GM10266 (cell line): Measurements from ENCODE around the gene RFTN1.
"Not testable (repeated sequence)": the region's sequence is repeated elsewhere in the genome, so short reads cannot be mapped to it uniquely, and the experiment has no call there.

Experiments
- DNase-seq: peaks from one replicate; pipeline ENCODE4 v3.0.0; 2012; ENCODE audit errors: extremely low spot score
- TF ChIP-seq, protein P1 (sequence below): IDR thresholded peaks from 2 replicates; pipeline ENCODE4 v1.5.1; 2012; ENCODE audit warnings: mild to moderate bottlenecking, low read depth; ENCODE audit not compliant: control insufficient read depth, insufficient read depth; ENCODE audit errors: missing control alignments

Gene RFTN1

DNA sequence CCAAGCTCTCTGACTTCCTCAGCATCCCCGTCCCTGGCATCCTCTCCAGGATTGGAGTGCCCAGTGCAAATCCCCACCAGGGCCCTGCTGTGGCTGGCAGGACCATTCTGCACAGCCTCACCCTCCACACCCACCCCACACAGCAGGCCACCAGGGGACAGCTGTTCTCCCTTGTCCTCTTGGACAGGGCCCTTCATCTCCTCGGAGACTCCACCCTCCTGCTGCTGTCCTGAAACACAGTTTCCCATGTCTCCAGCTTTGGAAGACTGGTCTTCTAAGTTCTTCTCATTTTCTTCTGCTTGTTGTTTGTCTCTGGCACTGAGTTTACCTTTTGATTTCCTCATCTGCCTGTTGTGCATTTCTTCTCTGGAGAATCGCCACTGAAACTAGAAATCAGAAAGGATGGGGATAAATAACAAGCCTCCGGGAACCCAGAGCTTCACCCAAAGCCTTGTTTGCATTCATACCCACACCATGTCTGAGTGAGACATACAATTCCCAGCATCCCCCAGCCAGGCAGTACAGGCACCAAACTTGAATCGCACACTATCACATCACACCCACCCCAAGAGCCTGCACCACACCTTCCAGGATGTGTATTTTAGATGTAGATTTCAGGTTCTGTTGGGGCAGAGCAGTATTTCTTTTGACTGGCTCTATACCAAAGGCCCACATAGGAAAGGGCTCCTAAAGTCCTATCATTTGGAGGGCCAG lies 196.5 kb downstream of the RFTN1 start:
- TF ChIP-seq, protein P1, sequence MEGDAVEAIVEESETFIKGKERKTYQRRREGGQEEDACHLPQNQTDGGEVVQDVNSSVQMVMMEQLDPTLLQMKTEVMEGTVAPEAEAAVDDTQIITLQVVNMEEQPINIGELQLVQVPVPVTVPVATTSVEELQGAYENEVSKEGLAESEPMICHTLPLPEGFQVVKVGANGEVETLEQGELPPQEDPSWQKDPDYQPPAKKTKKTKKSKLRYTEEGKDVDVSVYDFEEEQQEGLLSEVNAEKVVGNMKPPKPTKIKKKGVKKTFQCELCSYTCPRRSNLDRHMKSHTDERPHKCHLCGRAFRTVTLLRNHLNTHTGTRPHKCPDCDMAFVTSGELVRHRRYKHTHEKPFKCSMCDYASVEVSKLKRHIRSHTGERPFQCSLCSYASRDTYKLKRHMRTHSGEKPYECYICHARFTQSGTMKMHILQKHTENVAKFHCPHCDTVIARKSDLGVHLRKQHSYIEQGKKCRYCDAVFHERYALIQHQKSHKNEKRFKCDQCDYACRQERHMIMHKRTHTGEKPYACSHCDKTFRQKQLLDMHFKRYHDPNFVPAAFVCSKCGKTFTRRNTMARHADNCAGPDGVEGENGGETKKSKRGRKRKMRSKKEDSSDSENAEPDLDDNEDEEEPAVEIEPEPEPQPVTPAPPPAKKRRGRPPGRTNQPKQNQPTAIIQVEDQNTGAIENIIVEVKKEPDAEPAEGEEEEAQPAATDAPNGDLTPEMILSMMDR = no peak
- no peak for DNase-seq

DNA sequence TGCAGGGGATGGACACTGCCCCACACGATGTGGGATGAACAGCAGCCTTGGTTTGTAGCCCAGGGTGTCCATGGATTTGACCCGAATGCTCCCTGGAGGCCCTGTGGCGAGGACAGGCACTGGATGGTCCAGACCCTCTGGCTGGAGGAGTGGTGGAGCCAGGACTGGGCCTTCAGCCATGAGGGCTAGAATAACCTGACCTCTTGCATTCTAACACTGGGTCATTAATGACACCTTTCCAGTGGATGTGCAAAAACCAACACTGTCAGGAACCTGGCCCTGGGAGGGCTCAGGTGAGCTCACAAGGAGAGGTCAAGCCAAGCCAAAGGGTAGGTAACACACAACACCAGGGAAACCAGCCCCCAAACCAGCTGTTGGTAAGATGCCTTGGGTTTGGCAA lies 197.1 kb downstream of the RFTN1 start:
- DNase-seq = no peak
- TF ChIP-seq, protein P1 = no peak

DNA sequence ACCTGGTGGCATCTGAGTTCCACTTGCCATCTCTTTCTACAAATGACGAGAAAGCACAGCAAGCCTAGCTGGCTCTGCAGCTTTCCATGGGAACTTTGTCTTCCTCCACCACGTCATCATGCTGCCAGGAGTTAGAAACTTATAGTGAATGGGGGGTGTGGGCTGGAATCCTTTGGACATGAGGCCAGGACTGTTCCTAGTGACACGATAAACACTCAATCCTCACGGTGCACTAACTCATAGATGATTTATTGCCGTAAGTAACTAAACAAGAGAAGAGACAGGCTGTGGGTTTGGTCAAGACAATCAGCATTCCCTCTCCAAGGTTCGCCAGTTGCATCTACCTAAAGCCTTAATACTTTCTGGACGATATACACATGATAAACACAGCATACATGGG lies 197.9 kb downstream of the RFTN1 start:
- TF ChIP-seq, protein P1 = no peak
- DNase-seq = no peak

DNA sequence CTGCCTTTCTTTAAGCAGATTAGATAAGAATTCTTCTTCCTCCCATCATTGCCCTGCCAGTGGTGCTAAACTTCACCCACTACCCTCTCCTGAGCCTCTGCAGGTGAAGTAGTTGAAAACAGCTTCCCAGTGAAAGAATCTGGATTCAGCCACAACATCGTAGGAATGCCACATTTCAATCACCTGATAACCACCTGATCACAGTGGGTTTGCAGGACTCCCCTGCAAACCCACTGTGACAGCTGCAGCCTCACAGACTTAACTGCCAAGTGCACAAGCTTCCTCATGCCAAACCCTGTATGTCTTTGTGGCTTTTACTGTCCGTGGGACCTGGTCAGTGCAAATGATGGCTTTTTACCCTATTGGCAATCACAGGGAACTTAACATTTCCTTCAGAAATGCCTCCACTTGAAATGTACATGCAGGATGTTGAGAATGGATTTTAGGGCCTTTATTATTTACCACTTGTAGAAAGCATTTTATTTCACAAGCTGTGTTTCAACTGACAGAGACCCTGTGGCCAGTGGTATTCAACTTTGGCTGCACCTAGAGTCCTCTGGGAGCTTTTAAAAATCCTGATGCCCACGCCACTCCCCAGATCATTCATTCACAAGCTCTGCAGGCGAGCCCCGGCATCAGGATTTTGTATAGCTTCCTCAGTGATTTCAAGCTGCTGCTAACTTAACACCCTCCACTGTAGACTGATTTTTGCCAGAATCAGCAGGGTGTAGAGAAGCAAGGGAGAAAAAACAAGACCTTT lies 199.4 kb downstream of the RFTN1 start:
- no peak for DNase-seq
- TF ChIP-seq, protein P1 = no peak

DNA sequence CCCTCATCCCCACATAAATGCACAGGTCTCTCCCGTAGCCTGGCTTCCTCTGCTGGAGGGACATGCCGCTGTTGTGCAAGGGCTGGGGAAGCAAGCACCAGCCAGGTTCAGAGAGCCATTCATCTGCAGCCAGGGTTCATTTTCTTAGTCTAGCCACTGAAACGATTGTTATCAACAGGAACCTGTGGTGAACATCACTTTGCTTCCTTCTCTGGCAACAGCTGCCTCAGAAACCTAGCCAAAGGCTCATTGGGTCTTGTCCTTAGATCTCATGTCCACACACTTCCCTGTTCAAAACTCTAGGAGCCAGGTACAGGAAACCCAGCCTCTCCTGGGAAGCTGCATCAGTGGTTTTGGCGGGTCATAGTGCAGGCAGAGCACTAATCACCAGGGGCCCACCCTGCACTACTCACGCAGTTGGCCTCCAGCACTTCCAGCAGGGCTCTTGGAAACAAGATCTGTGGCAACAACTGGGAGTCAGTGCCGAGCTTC lies 201.5 kb downstream of the RFTN1 start:
- TF ChIP-seq, protein P1 = no peak
- DNase-seq = peak; percentile 47

DNA sequence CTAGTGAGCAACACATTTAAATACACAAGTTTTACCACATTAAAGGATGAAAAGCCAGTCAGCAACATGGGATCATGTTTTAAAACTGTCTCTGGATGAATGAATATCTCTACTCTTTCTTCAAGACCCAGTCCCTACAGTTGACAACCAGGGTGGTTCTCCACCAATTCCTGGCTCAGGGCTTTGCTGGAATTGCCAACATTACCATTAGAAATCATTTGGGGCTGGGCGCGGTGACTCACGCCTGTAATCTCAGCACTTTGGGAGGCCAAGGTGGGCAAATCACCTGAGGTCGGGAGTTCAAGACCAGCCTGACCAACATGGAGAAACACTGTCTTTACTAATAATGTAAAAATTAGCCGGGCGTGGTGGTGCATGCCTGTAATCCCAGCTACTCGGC lies 203.0 kb downstream of the RFTN1 start:
- not testable (repeated sequence) for DNase-seq

DNA sequence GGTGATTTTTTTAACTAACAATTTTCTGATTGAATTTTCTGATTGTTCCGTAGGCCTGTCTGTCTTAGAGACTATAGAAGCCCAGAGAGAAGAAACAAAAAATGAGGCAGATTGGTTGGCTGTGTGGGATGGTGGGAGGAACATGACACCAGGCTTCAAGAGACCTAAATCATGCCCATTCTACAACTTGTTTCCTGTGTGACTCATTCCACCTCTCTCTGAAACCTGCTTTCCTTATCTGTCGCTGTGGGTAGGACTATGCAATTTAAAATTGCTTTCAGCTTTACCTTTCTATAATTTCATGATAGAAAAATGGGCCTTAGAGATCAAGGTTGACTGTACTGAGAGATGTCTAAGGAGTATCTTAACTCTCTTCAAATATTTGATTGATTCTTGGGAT lies 203.9 kb downstream of the RFTN1 start:
- TF ChIP-seq, protein P1 = no peak
- peak; percentile 42 for DNase-seq

DNA sequence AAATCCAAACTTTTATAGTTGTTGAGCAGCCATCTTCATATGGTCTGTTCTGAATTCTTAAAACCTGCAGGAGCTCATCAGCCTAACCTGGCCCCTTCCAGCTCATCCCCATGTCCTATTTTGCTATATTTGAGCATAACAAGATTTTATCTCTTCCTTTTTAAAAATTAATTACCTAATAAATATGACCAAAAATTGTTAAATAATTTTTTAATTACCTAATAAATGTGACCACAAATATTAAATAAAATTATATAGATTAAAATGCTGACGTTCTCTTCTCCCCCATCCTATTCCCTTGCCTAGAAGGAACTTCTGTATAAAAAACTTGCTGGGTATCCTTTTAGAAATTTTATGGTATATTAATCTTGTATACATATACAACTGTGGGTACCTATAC lies 204.8 kb downstream of the RFTN1 start:
- DNase-seq = no peak
- TF ChIP-seq, protein P1 = no peak
